ENCODE measurements around the gene YTHDF2. TPM values are rescaled to one million over a fixed set of nuclear protein-coding genes. Genes with fewer than 3 reads are reported as not detected.

The YTHDF2 gene
- total RNA-seq, 1 donor from 2014 or later = 97.5 TPM

- no peaks in the 10 kb centered on the region for H3K36me3 Mint-ChIP-seq (ENCODE audit: low read depth, unreplicated experiment)
- H3K27ac Mint-ChIP-seq (ENCODE audit: unreplicated experiment) = no peak within 1 kb of the TSS
- H4K20me1 ChIP-seq (ENCODE audit: insufficient read depth, low read length) = no peaks in the 10 kb centered on the region
- H3K36me3 ChIP-seq (ENCODE audit: insufficient read depth, low read length) = no peaks in the 10 kb centered on the region
- H3K4me1 ChIP-seq (ENCODE audit: insufficient read depth, low read length) = no peaks in the 10 kb centered on the region
- no peaks in the 10 kb centered on the region for H3K79me2 ChIP-seq (ENCODE audit: insufficient read depth, low read length)
- no peak within 1 kb of the TSS for H3K9ac ChIP-seq (ENCODE audit: low read length)
- H3K9me3 Mint-ChIP-seq (ENCODE audit: unreplicated experiment) = peaks cover 2% of the 10 kb centered on the region
- TF ChIP-seq EZH2 (IDR thresholded peaks at IDR 0.05; ENCODE audit: insufficient read depth, low read length) (peak; percentile 73), CTCF (IDR thresholded peaks at IDR 0.05; ENCODE audit: insufficient read depth, low read depth, low read length) (no peak)
- H2AFZ ChIP-seq (ENCODE audit: low read depth, low read length) = no peak within 1 kb of the TSS
- H3K27me3 ChIP-seq (ENCODE audit: insufficient read depth, low read length) = peaks cover 59% of the 10 kb centered on the region
- FAIRE-seq (no peak), DNase-seq (ENCODE audit: low read depth) (no peak)
- no peaks in the 10 kb centered on the region for H3K9me3 ChIP-seq (ENCODE audit: insufficient read depth, low read depth, low read length)
- no peak within 1 kb of the TSS for H3K4me2 ChIP-seq (ENCODE audit: low read length)
- H3K4me3 Mint-ChIP-seq (ENCODE audit: unreplicated experiment) = peak within 1 kb of the TSS; percentile 78
- H3K27ac ChIP-seq (ENCODE audit: low read depth, low read length) = no peak within 1 kb of the TSS
- H3K4me1 Mint-ChIP-seq (ENCODE audit: low read depth, unreplicated experiment) = peaks cover 14% of the 10 kb centered on the region
- peaks cover 47% of the 10 kb centered on the region for H3K27me3 Mint-ChIP-seq (ENCODE audit: low read depth, unreplicated experiment)
- H3K4me3 ChIP-seq (ENCODE audit: insufficient read depth, low read depth, low read length) = no peak within 1 kb of the TSS
Measured at GRCh38 chr1:28811766-28812668, 75.3 kb downstream of the YTHDF2 start, which contains the start of gene OPRD1. Gene OPRD1, plus strand, starts transcription at chr1:28812170. Its CDS starts 214 bp downstream, at chr1:28812384.

GRCh38 chr1:28812669-28813468 is 76.1 kb downstream of the YTHDF2 start:
- Mint-ChIP-seq H3K4me1 (ENCODE audit: low read depth, unreplicated experiment) (peaks cover 14% of the 10 kb centered on the region), H3K4me3 (ENCODE audit: unreplicated experiment) (peak overlapping the region; percentile 78), H3K27me3 (ENCODE audit: low read depth, unreplicated experiment) (peaks cover 52% of the 10 kb centered on the region), H3K9me3 (ENCODE audit: unreplicated experiment) (peaks cover under 1% of the 10 kb centered on the region), H3K27ac (ENCODE audit: unreplicated experiment) (no peak overlapping the region), H3K36me3 (ENCODE audit: low read depth, unreplicated experiment) (no peaks in the 10 kb centered on the region)
- Histone ChIP-seq H3K9me3 (ENCODE audit: insufficient read depth, low read depth, low read length) (no peaks in the 10 kb centered on the region), H3K36me3 (ENCODE audit: insufficient read depth, low read length) (no peaks in the 10 kb centered on the region), H3K4me1 (ENCODE audit: insufficient read depth, low read length) (no peaks in the 10 kb centered on the region), H3K9ac (ENCODE audit: low read length) (no peak overlapping the region), H3K4me3 (ENCODE audit: insufficient read depth, low read depth, low read length) (no peak overlapping the region), H2AFZ (ENCODE audit: low read depth, low read length) (no peak overlapping the region), H3K79me2 (ENCODE audit: insufficient read depth, low read length) (no peaks in the 10 kb centered on the region), H3K27ac (ENCODE audit: low read depth, low read length) (no peak overlapping the region), H4K20me1 (ENCODE audit: insufficient read depth, low read length) (no peaks in the 10 kb centered on the region), H3K4me2 (ENCODE audit: low read length) (no peak overlapping the region), H3K27me3 (ENCODE audit: insufficient read depth, low read length) (peaks cover 64% of the 10 kb centered on the region)
- no peak for FAIRE-seq
- TF ChIP-seq CTCF (IDR thresholded peaks at IDR 0.05; ENCODE audit: insufficient read depth, low read depth, low read length) (no peak), EZH2 (IDR thresholded peaks at IDR 0.05; ENCODE audit: insufficient read depth, low read length) (no peak)
- DNase-seq (ENCODE audit: low read depth) = no peak
